Gastrocnemius medialis (tissue), 4 donors: ENCODE results near the gene TRIM28.

Experiments
- POLR2A ChIP-seq, 2 donors: fragments of 450-650 bp; IDR thresholded peaks; one replicate each; pipeline ENCODE4 v1.6.1; 2017; ENCODE audit warnings: antibody characterized with exemption in 2 of 2, mild to moderate bottlenecking in 2 of 2, moderate library complexity in 2 of 2
- TF ChIP-seq, protein P1 (sequence below), 5 experiments: fragments of 450-650 bp in 3 of 5; fragments of 200-600 bp in 2 of 5; sonication (generic) in 2 of 5; IDR thresholded peaks in 4 of 5; conservative IDR thresholded peaks in 1 of 5; 1 replicate in 4 of 5; 2 replicates in 1 of 5; pipeline ENCODE4 v1.5.1; 2016 to 2019; ENCODE audit warnings: antibody characterized with exemption in 5 of 5, mild to moderate bottlenecking in 3 of 5, moderate library complexity in 3 of 5

DNA sequence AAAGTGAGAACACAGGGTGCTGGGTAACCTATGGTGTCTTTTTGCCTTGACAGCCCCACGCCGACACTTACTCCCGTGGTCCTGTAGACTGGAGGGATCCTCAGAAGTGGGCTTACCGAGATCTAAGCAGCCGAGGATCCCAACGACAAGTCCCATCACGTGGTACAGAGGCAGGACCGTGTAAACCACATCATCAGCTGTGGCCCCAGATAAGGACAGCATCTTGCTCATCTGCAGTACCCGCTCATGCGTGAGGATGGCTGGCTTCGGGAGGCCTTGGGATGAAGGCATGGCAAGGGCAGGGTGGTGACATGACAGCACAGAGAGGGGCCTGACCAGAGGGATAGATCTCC, 34.2 kb upstream of the TRIM28 start:
- no peak for TF ChIP-seq POLR2A (IDR thresholded peaks at IDR 0.05)
- TF ChIP-seq, protein P1, sequence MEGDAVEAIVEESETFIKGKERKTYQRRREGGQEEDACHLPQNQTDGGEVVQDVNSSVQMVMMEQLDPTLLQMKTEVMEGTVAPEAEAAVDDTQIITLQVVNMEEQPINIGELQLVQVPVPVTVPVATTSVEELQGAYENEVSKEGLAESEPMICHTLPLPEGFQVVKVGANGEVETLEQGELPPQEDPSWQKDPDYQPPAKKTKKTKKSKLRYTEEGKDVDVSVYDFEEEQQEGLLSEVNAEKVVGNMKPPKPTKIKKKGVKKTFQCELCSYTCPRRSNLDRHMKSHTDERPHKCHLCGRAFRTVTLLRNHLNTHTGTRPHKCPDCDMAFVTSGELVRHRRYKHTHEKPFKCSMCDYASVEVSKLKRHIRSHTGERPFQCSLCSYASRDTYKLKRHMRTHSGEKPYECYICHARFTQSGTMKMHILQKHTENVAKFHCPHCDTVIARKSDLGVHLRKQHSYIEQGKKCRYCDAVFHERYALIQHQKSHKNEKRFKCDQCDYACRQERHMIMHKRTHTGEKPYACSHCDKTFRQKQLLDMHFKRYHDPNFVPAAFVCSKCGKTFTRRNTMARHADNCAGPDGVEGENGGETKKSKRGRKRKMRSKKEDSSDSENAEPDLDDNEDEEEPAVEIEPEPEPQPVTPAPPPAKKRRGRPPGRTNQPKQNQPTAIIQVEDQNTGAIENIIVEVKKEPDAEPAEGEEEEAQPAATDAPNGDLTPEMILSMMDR (IDR thresholded peaks at IDR 0.05 in 4 of 5, conservative IDR thresholded peaks at IDR 0.05 in 1 of 5) = no peak
